GM21381 (cell line): ENCODE data around the gene ITPK1.

ENCODE experiments used
- ATAC-seq: cut with Tn5 transposase; IDR thresholded peaks from one replicate; pipeline ENCODE4 v1.9.1; 2021; ENCODE audit warnings: mild to moderate bottlenecking, moderate library complexity; ENCODE audit not compliant: unreplicated experiment

Gene ITPK1

GRCh38 chr14:93045965-93046704, 69.6 kb downstream of the ITPK1 start:
- ATAC-seq, result no peak

GRCh38 chr14:93045211-93045674, 70.5 kb downstream of the ITPK1 start:
- ATAC-seq, result no peak

- ATAC-seq, result peak; percentile 60
Observed at GRCh38 chr14:93044556-93044955, 71.2 kb downstream of the ITPK1 start.

GRCh38 chr14:93044121-93044520, 71.6 kb downstream of the ITPK1 start:
- ATAC-seq, result no peak

- no peak for ATAC-seq
Observed at GRCh38 chr14:93042968-93043940, 72.5 kb downstream of the ITPK1 start.

GRCh38 chr14:93041830-93042229, 73.9 kb downstream of the ITPK1 start:
- no peak for ATAC-seq

GRCh38 chr14:93040982-93041381, 74.7 kb downstream of the ITPK1 start:
- ATAC-seq, result no peak

- ATAC-seq, result no peak
Observed at GRCh38 chr14:93040443-93040842, 75.3 kb downstream of the ITPK1 start.

- no peak for ATAC-seq
Observed at GRCh38 chr14:93039649-93040315, 75.9 kb downstream of the ITPK1 start.

GRCh38 chr14:93037351-93037750, 78.4 kb downstream of the ITPK1 start:
- ATAC-seq, result no peak

GRCh38 chr14:93036652-93037345, 78.9 kb downstream of the ITPK1 start:
- no peak for ATAC-seq

- ATAC-seq, result no peak
Observed at GRCh38 chr14:93035917-93036651, 79.6 kb downstream of the ITPK1 start.

GRCh38 chr14:93035585-93035916, 80.2 kb downstream of the ITPK1 start:
- no peak for ATAC-seq

GRCh38 chr14:93034671-93034994, 81.1 kb downstream of the ITPK1 start:
- ATAC-seq, result no peak

- peak; percentile 60 for ATAC-seq
Observed at GRCh38 chr14:93033983-93034670, 81.6 kb downstream of the ITPK1 start.

GRCh38 chr14:93033084-93033982, 82.4 kb downstream of the ITPK1 start:
- peak; percentile 13 for ATAC-seq

- no peak for ATAC-seq
Observed at GRCh38 chr14:93032421-93032936, 83.2 kb downstream of the ITPK1 start.
